Measurements from ENCODE around the gene SH3BP4.

GRCh38 chr2:234961784-234962183 lies 10.0 kb downstream of the SH3BP4 start:
- TF ChIP-seq CTCF (IDR thresholded peaks at IDR 0.05; ENCODE audit: insufficient read depth, low read length, poor library complexity, severe bottlenecking) (no peak), EZH2phosphoT487 (conservative IDR thresholded peaks at IDR 0.05; ENCODE audit: low read length) (no peak)

Data from SU-DHL-6 (cell line).